Kidney tubule cell (primary cell): ENCODE measurements around the gene TUBB4A.
"Not testable (repeated sequence)": the region's sequence is repeated elsewhere in the genome, so short reads cannot be mapped to it uniquely, and the experiment has no call there.

Experiments used
- DNase-seq: peaks from one replicate; pipeline ENCODE4 v3.0.0-alpha.2; 2018; ENCODE audit warnings: low spot score

The TUBB4A gene

DNA sequence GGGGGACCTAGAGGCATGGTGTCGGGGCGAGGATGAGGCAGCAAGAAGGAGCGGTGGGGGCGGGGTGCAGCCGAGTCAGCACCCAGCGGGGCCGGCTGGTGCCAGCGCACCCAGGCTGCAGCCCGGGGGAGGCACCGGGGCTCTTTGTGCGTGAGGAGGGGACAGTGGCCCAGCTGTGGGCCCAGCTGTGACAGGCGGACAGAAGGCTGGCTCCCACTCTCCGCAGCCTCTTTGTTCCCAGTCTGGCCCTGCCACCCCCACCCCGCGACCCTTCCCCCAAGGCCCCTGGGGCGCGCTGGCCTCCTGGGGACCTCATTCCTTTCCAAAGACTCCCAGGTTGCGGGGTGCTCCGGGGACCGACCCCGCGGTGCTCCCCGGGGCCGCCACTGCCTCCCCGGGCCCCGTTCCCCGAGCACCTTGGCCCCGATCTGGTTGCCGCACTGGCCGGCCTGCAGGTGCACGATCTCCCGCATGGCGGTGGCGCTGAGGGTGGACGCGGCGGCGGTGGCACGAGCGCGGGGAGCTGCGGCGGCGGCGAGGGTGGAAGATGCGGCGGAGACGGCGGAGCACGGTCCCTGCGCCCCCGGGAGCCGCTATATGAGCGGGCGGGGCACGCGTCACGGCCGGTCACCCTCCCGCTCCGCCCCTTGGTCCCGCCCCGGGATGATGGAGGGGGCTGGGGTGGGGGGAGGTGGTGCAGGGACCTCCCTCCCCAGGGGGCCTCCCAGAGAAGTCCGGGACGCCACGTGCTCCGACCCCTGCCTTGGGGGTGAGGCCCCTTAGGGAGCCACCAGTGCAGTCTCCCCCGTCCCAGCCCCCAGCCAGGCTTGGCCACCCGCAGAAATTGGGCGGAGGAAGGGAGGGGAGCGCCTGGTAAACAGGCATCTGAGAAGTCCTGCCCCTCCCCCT, at the start of gene TUBB4A:
Gene TUBB4A, minus strand, starts transcription at position 570 of the 909 bp plus-strand sequence. Its CDS starts 97 bp downstream, at position 473.
- DNase-seq, result no peak

DNA sequence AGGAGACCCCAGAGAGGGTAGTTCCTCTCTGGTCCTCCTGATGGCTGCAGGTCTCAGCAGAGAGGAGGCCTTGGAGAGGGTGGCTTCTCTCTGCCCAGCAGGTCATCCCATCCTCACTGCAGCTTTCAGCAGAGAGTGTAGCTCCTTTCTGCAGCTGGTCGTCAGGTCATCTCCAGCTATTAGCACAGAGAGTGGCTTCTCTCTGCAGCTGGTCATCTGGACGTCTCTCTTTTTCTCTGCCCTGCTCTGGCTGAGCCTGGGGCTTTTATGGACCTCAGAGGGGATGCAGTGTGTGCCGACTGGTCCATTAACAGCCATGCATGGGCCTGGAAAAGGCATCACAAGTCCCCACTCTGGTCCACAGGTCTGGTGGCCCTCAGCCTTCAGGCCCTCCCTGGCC, 49.0 kb upstream of the TUBB4A start:
- no peak for DNase-seq

DNA sequence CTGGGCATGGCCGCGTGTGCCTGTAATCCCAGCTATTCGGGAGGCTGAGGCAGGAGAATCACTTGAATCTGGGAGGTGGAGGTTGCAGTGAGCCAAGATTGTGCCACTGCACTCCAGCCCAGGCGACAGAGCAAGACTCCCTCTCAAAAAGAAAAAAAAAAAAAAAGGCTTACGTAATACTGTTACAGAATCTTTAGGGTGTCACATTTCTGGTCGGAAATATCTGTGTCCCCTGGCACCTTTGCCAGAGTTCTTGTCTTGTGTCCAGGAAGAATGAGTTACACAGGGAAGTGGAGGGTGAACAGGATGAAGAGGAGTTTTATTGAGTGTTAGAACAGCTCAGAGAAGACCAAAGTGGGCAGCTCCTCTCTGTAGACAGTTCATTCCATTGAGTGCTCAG, 48.6 kb upstream of the TUBB4A start:
- DNase-seq, result not testable (repeated sequence)

- DNase-seq, result no peak
Observed at GRCh38 chr19:6543866-6544347, 41.8 kb upstream of the TUBB4A start.

GRCh38 chr19:6540918-6541689, 39.0 kb upstream of the TUBB4A start:
- peak; percentile 31 for DNase-seq

- no peak for DNase-seq
Observed at GRCh38 chr19:6539514-6539913, 37.4 kb upstream of the TUBB4A start.

- DNase-seq, result no peak
Observed at GRCh38 chr19:6535558-6536137, 33.5 kb upstream of the TUBB4A start.

DNA sequence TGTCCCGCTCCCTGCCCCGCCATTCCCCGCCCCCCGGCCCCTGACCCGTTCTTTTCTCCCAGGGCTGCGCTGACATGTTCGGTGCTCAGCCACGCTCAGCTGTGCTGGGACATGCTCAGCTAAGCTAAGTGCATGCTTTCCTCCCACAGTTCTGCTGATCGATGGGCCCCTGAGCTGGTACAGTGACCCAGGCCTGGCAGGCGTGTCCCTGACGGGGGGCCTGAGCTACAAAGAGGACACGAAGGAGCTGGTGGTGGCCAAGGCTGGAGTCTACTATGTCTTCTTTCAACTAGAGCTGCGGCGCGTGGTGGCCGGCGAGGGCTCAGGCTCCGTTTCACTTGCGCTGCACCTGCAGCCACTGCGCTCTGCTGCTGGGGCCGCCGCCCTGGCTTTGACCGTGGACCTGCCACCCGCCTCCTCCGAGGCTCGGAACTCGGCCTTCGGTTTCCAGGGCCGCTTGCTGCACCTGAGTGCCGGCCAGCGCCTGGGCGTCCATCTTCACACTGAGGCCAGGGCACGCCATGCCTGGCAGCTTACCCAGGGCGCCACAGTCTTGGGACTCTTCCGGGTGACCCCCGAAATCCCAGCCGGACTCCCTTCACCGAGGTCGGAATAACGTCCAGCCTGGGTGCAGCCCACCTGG, 32.5 kb upstream of the TUBB4A start:
- no peak for DNase-seq

DNA sequence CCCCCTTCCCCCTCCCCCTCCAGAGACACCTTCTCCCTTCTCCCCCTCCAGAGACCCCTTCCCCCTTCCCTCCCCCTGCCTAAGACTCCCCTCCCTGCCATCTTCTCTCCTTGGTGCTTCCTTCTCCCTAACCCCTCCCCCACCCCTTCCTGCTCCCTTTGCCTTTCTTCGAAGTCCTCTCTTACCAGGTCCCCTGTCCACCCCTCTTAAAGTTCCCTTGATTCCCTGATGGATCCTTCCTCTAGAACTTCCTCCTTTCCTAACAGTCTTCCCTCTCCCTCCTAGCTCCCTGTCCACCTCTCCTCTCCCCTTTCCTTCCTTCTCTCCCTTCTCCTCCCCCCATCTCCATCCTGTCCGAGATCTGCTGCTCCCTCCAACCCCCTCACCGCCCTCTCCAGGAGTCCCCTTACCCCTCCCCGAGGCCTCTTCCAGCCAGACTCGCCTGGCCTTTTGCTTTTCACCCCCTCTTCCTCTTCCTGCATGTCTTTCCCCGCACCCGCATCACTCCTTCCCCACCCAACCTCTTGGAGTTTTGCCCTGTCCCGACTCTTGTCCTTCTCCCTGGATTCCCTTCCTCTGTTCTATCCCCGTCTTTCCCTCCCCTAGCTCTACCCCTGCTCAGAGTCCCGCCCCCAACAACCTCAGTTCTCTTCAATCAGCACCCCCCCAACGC, 31.8 kb upstream of the TUBB4A start:
- DNase-seq, result no peak

GRCh38 chr19:6533000-6533328, 30.9 kb upstream of the TUBB4A start:
- DNase-seq, result no peak

GRCh38 chr19:6532244-6532999, 30.3 kb upstream of the TUBB4A start:
- DNase-seq, result no peak

DNA sequence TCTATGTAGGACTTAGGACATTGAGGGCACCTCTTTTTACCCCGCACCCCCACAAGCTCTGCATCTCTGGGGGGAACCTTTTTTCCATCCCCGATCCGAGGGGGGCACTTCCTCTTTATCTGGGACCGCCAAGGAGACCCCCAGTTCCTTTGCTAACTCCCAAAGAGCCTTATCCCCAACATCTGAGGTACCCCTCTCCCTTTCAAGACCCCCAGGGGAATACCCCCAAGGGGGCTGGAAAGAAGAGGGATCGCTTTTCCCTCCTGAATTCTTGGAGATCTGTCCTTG, 29.8 kb upstream of the TUBB4A start:
- no peak for DNase-seq

DNA sequence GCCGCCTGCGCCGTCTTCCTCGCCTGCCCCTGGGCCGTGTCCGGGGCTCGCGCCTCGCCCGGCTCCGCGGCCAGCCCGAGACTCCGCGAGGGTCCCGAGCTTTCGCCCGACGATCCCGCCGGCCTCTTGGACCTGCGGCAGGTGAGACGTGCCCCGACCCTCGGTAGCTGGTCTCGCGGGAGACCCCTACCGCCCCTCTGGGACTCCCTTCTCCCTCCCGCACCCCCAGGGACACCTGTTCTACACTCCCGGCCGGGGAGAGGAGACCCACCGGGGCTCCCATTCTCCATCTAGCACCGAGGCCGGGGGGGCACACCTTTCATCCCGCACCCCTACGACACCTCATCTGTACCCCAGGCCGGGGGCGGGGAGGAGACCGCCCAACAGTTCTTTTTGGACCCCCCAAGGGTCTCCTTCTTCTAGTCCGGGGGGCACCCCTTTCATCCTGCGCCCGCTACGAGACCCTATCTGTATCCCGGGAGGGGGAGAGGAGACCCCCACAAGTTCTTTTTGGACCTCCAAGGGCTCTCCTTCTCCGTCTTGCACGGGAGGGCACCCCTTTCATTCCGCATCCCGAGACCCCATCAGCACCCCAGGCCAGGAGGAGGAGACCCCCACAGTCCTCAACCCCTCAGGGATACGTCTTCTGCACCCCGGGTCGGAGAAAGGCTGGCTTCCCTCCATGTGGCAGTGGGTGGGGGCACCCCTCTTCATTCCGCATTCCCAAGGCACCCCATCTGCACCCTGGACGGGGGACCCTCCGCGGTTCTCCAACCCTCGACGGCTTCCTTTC, 29.2 kb upstream of the TUBB4A start:
- DNase-seq, result no peak

GRCh38 chr19:6530386-6531162, 28.5 kb upstream of the TUBB4A start, which contains the start of gene TNFSF9:
Gene TNFSF9, plus strand, starts transcription at chr19:6531026. Its CDS starts 11 bp downstream, at chr19:6531037.
- peak; percentile 92 for DNase-seq

DNA sequence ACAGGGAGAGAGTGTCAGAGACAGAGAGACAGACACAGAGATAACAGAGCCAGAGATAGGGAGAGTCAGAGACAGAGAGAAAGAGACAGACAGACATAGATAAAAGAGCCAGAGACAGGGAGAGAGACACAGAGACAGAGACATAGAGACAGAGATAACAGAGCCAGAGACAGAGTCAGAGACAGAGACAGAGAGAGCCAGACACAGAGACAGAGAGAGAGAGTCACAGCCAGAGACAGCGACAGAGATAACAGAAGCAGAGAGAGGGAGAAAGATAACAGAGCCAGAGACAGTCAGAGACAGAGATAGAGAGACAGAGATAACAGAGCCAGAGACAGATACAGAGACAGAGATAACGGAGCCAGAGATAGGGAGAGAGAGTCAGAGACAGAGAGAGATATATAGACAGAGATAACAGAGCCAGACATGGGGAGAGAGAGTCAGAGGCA, 27.9 kb upstream of the TUBB4A start:
- DNase-seq, result no peak

DNA sequence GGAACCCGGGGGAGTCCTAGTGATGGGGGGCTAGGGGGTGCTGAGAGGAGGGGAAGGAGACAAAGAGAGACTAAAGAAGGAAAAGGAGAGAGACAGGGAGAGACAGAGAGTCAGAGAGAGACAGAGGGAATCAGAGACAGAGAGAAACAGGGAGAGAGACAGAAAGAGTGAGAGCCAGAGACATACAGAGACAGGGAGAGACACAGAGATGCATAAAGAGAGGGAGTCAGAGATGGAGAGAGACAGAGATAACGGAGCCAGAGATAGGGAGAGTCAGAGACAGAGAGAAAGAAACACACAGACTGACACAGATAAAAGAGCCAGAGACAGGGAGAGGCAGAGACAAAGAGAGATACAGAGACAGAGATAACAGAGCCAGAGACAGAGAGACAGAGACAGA, 27.2 kb upstream of the TUBB4A start:
- DNase-seq, result no peak

DNA sequence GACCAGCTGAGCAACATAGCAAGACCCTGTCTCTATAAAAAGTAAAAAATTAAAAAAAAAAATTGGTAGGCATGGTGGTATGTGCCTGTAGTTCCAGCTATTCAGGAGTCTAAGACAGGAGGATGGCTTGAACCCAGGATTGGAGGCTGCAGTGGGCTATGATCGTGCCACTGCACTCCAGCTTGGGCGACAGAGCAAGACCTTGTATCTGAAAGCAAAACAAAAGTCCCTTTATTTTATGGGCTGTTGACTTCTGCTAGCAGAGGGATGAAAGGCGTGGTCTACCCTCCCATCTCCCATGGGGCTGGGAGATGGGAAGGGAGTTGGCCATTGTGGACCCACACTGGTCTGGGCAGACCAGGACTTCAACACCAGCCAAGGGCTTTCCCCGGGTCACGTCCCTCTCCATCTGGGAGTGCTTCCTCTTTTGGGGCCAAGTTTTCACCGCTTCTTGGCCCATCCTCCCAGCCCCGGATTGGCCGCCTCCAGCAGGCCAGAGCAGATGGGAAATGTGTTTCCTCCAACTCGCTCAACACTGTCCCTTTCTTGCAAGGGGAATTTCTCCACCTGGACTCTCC, 26.5 kb upstream of the TUBB4A start:
- peak; percentile 53 for DNase-seq

GRCh38 chr19:6527893-6528543, 25.9 kb upstream of the TUBB4A start:
- DNase-seq, result peak; percentile 61
